ENCODE data around the gene BAIAP2L2. TPM values are rescaled to one million over a fixed set of nuclear protein-coding genes. Genes with fewer than 3 reads are reported as not detected.
"Not testable (repeated sequence)": the region's sequence is repeated elsewhere in the genome, so short reads cannot be mapped to it uniquely, and the experiment has no call there.

Gene BAIAP2L2
- total RNA-seq (2014; rRNA removed; shearing (Covaris generic)), result 16.2 and 16.8 TPM in 2 replicates

- no peak for DNase-seq (ENCODE audit: low read depth)
These were observed at the start of gene BAIAP2L2 for GRCh38 chr22:38110008-38110862. Gene BAIAP2L2 (minus strand): TSS chr22:38110684. CDS start chr22:38110525, 159 bp downstream.

- no peak for DNase-seq (ENCODE audit: low read depth)
These were observed 45.2 kb upstream of the BAIAP2L2 start for GRCh38 chr22:38155703-38156102.

GRCh38 chr22:38154563-38154915 lies 44.1 kb upstream of the BAIAP2L2 start:
- not testable (repeated sequence) for DNase-seq (ENCODE audit: low read depth)

GRCh38 chr22:38153821-38154562 lies 43.5 kb upstream of the BAIAP2L2 start:
- no peak for DNase-seq (ENCODE audit: low read depth)

GRCh38 chr22:38151126-38151500 lies 40.6 kb upstream of the BAIAP2L2 start:
- DNase-seq (ENCODE audit: low read depth), result no peak

- peak; percentile 73 for DNase-seq (ENCODE audit: low read depth)
These were observed 37.8 kb upstream of the BAIAP2L2 start for GRCh38 chr22:38148245-38148644.

- not testable (repeated sequence) for DNase-seq (ENCODE audit: low read depth)
These were observed 35.7 kb upstream of the BAIAP2L2 start for GRCh38 chr22:38146166-38146565.

- DNase-seq (ENCODE audit: low read depth), result no peak
These were observed 33.5 kb upstream of the BAIAP2L2 start for GRCh38 chr22:38144025-38144405.

- DNase-seq (ENCODE audit: low read depth), result no peak
These were observed 32.1 kb upstream of the BAIAP2L2 start for GRCh38 chr22:38142606-38143005.

GRCh38 chr22:38141217-38141973 lies 30.9 kb upstream of the BAIAP2L2 start:
- no peak for DNase-seq (ENCODE audit: low read depth)

- no peak for DNase-seq (ENCODE audit: low read depth)
These were observed 29.4 kb upstream of the BAIAP2L2 start for GRCh38 chr22:38139901-38140300.

- DNase-seq (ENCODE audit: low read depth), result no peak
These were observed 28.5 kb upstream of the BAIAP2L2 start for GRCh38 chr22:38138961-38139360.

GRCh38 chr22:38137876-38138687 lies 27.6 kb upstream of the BAIAP2L2 start:
- DNase-seq (ENCODE audit: low read depth), result no peak

- no peak for DNase-seq (ENCODE audit: low read depth)
These were observed 26.1 kb upstream of the BAIAP2L2 start for GRCh38 chr22:38136607-38137006.

- peak; percentile 92 for DNase-seq (ENCODE audit: low read depth)
These were observed 24.7 kb upstream of the BAIAP2L2 start for GRCh38 chr22:38135133-38135706.

GRCh38 chr22:38133331-38133730 lies 22.8 kb upstream of the BAIAP2L2 start:
- no peak for DNase-seq (ENCODE audit: low read depth)

GRCh38 chr22:38132794-38133193 lies 22.3 kb upstream of the BAIAP2L2 start:
- DNase-seq (ENCODE audit: low read depth), result no peak

GRCh38 chr22:38132136-38132535 lies 21.7 kb upstream of the BAIAP2L2 start:
- no peak for DNase-seq (ENCODE audit: low read depth)

GRCh38 chr22:38131399-38131798 lies 20.9 kb upstream of the BAIAP2L2 start:
- DNase-seq (ENCODE audit: low read depth), result no peak

GRCh38 chr22:38129856-38130255 lies 19.4 kb upstream of the BAIAP2L2 start:
- no peak for DNase-seq (ENCODE audit: low read depth)

- DNase-seq (ENCODE audit: low read depth), result no peak
These were observed 18.5 kb upstream of the BAIAP2L2 start for GRCh38 chr22:38129021-38129420.
